ENCODE measurements around the gene CAMKMT. TPM values are rescaled to one million over a fixed set of nuclear protein-coding genes. Genes with fewer than 3 reads are reported as not detected.

The CAMKMT gene
- total RNA-seq, 1 experiment from 2014 or later = 19.6 TPM

DNA sequence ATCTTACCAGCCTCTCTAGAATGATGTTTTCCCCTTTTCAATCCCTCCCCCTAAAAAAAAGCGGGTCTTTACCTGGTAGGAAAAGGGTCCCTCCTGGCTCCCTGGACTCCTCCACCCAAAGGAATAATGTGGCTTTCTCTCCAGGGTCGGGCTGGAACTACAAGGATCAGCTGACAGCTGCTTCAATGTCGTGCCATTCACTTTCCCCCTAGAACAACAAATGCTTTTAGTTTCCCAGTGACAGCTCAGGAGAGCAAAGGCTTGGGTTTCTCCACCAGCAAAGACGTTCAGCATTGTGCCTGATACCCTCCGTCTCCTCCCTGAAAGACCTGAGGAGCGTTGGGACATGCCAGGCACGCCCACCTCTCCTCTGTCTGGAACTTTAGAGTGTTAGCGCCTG, 405.9 kb downstream of the CAMKMT start:
- Histone ChIP-seq H3K27me3 (ENCODE audit: control insufficient read depth, insufficient read depth, low read length) (peaks cover 23% of the 10 kb centered on the region), H3K4me3 (ENCODE audit: insufficient read depth, low read depth, low read length) (no peak overlapping the region), H3K36me3 (replicated peaks; ENCODE audit: control insufficient read depth, insufficient read depth, low read length) (no peaks in the 10 kb centered on the region)
- DNase-seq = no peak

DNA sequence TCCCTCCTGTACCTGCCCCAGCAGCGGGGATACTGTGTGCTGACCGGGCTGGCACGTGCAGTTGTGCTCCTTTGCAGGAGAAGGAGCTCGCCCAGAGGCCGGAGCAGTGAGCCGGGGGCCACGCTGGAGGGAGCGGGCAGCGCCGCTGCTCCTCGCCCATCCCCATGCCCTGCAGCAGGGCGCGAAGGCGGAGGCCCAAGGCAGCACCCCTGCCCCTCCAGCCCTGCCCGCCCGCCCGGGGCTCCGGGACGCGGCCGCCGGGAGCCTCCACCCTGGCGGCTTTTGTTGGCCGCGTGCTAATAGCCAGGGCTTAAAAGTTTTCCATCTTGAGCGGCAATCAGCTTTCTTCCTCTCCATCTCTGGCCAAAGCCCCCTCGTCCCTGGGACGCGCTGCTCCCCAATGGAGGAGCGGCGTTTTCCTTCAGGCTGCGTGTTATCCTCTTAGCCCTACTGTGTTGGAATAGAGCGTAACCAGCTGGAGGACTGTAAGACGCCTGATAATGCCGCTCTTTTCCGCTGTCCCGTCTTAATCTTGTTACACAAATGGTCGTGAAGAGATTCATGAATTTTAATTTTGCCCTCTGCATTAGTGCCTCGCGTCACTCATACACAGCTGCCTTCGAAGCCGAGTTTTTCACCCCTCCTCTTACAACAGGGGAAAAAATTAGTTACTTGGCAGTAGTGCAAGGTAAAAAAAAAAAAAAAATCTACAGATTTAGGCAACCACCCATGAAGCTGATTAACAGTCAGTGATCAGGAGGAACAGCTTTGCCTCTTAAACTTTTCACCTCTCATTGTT, 406.9 kb downstream of the CAMKMT start:
- DNase-seq = peak; percentile 74
- Histone ChIP-seq H3K27me3 (ENCODE audit: control insufficient read depth, insufficient read depth, low read length) (peaks cover 23% of the 10 kb centered on the region), H3K4me3 (ENCODE audit: insufficient read depth, low read depth, low read length) (peak overlapping the region; percentile 25), H3K36me3 (replicated peaks; ENCODE audit: control insufficient read depth, insufficient read depth, low read length) (no peaks in the 10 kb centered on the region)

DNA sequence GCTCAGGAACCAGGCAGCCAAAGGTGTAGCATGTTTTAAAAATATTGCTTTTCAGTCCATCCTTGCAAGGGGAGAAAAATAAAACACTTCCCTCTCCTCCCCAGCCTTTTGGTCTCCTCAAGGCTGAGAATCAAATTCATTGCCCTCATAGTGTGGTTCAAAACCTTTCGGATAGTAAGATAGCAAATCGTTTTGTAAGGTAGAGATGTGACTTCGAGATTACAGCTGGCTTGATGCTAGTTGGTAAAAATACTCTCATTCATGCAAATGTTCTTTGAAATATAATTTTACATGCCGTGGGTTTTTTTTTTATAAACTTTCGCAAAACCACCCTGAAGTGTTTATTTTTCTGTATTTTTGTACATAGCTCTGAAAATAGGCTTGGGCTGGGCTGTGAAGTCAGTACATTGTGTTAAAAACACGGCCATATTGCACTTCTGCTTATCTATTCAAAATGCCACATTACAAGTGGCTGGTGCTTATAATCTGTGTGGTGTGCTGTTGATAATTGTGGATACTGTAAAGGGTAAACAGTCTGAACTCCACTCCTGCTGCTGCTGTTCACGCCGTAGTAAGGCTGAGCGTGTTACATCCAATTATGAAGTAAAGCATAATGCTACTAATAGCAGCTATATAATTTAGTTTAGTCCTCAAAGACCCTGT, 407.7 kb downstream of the CAMKMT start:
- no peak overlapping the region for H3K4me3 ChIP-seq (ENCODE audit: insufficient read depth, low read depth, low read length)
- no peaks in the 10 kb centered on the region for H3K36me3 ChIP-seq (replicated peaks; ENCODE audit: control insufficient read depth, insufficient read depth, low read length)
- peaks cover 23% of the 10 kb centered on the region for H3K27me3 ChIP-seq (ENCODE audit: control insufficient read depth, insufficient read depth, low read length)
- no peak for DNase-seq

DNA sequence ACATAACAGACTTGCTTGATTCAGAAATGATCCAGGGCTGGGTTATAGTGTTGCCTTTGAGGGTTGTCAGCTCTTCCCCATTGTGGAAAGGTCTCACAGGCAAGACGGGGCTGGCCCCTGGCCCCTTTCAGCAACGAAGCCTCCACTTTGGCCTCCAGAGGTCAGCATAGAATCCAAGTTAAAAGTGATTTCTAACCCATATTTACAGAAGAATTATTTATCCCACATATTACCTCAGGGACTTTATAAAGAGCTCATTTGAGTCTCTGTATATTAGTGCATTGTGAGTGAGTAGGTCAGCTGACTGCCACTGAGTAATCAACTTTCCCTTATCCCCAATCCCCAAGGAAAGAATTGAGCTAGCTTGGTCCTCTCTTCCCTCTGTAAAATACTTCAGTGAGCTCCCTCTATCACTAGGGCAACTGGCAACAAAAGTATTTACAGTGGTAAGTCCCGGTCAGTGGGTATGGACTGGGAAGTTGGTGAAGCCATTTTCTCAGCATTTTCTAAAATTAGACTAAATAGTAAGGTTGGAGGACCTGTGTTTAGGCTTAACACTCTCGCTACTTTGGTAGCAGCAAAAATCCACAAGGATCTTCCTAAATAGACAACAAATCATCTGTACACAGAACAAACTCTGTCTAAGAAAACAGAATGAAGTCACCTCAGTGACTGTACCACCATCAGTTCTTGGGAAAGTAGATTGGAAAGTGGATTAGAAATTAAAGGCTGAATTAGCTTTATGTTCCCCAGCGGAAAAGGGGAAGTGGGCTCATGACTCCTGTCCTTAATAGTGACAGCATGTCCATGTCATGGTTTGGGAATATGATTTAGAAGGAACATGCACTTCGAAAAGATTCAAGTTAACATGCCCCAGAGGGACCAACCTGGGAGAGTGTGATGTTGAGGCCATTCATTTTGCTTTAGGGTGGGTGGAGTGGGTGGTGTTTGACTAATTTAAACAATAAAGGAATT, 408.8 kb downstream of the CAMKMT start:
- no peaks in the 10 kb centered on the region for H3K36me3 ChIP-seq (replicated peaks; ENCODE audit: control insufficient read depth, insufficient read depth, low read length)
- H3K27me3 ChIP-seq (ENCODE audit: control insufficient read depth, insufficient read depth, low read length) = peaks cover 23% of the 10 kb centered on the region
- no peak overlapping the region for H3K4me3 ChIP-seq (ENCODE audit: insufficient read depth, low read depth, low read length)
- DNase-seq = peak; percentile 60

DNA sequence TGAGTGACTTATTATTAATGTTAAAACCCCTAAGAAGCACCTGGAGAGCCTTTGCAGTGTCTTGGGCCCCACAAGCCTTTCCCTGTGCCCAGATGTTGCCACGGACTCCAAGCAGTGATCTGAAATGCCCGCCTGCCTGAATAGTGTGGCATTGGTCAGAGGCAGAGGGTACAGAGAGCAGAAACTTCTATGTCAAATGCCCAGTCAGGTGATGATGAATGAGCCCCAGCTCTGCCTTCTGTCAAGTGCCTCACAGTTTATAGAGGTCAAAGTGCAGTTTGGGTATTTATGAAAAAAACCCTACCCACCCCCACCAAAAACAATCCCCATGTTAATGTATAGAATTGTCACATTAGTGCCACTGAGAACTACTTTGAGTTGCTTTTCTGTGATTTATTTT, 409.8 kb downstream of the CAMKMT start:
- DNase-seq = no peak
- Histone ChIP-seq H3K4me3 (ENCODE audit: insufficient read depth, low read depth, low read length) (no peak overlapping the region), H3K27me3 (ENCODE audit: control insufficient read depth, insufficient read depth, low read length) (peaks cover 23% of the 10 kb centered on the region), H3K36me3 (replicated peaks; ENCODE audit: control insufficient read depth, insufficient read depth, low read length) (no peaks in the 10 kb centered on the region)

DNA sequence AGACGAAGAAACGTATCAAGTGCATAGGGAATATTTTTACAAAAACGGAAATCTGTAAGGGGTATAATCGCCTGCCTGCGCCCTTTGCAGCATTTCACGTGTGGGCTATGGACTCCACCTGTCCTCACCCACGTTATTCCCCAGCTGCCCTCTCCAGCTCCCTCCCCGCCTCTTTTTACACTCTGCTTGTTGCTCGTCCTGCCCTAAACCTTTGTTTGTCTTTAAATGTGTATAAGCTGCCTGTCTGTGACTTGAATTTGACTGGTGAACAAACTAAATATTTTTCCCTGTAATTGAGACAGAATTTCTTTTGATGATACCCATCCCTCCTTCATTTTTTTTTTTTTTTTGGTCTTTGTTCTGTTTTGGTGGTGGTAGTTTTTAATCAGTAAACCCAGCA, 410.4 kb downstream of the CAMKMT start:
- no peak overlapping the region for H3K4me3 ChIP-seq (ENCODE audit: insufficient read depth, low read depth, low read length)
- DNase-seq = no peak
- H3K27me3 ChIP-seq (ENCODE audit: control insufficient read depth, insufficient read depth, low read length) = peaks cover 23% of the 10 kb centered on the region
- H3K36me3 ChIP-seq (replicated peaks; ENCODE audit: control insufficient read depth, insufficient read depth, low read length) = no peaks in the 10 kb centered on the region

DNA sequence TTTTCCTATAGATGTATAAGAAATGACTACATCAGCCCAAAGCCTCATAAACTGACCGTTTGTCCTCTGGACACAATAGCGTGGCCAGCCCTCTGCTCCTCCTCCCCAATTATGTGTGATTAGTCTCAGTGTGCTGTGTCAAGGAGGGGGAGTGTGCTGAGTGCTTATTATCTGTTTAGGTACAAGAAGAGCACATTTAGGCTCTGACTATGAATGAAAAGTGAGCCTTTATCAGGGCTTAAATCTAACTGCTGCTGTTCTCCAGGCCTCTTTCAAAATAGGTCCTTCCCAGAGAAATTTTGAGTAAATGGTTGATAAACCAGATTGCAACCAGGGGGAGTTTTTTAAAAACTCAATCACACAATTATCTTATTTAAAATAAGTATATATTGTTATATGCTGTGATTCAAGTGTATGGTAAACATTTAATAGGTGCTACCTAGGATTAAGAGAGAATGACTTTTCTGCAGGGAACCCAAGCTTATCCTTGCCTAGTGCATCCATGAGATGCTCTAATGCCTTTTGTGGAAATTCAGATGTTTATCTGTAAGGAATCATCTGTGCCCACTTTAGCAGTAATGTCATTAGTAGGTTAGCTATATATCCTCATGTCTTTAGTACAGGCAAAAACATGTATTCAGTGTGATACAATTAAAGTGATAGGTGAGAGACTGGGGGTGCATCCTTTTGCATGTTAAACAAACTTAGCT, 411.1 kb downstream of the CAMKMT start:
- DNase-seq = no peak
- Histone ChIP-seq H3K4me3 (ENCODE audit: insufficient read depth, low read depth, low read length) (no peak overlapping the region), H3K36me3 (replicated peaks; ENCODE audit: control insufficient read depth, insufficient read depth, low read length) (no peaks in the 10 kb centered on the region), H3K27me3 (ENCODE audit: control insufficient read depth, insufficient read depth, low read length) (peaks cover 18% of the 10 kb centered on the region)

DNA sequence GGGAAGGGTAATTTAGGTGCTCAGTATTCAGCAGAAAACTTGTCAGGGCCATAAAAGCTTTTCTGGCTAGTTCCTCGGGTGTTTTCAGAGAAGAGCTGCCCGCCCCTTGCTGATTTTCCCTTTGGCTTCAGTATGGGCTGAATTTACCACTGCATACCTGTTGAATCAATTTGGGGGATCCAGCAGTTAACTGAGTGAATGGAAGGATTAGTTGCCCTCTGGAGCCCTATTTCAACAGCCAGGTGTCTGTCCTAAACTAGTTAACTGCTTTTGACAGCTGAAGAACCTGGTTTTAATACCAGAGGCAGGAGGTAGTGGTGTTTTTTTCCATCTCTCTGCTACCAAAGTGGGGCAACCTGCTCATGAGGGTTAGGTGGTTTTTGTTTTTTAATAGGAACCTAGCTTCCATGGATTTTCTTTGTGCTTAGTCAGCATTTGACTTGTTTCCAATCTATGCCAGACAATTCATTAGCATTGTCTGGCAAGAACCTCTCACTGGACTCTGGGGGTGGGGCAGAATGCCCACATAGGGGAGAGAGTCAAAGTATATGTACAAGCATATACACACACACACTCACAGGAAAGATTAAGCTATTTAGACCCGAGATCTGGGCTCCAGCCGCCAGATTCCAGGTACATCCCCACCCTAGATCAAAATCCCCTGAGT, 413.2 kb downstream of the CAMKMT start:
- Histone ChIP-seq H3K27me3 (ENCODE audit: control insufficient read depth, insufficient read depth, low read length) (peaks cover 5% of the 10 kb centered on the region), H3K36me3 (replicated peaks; ENCODE audit: control insufficient read depth, insufficient read depth, low read length) (no peaks in the 10 kb centered on the region)
- no peak for DNase-seq

DNA sequence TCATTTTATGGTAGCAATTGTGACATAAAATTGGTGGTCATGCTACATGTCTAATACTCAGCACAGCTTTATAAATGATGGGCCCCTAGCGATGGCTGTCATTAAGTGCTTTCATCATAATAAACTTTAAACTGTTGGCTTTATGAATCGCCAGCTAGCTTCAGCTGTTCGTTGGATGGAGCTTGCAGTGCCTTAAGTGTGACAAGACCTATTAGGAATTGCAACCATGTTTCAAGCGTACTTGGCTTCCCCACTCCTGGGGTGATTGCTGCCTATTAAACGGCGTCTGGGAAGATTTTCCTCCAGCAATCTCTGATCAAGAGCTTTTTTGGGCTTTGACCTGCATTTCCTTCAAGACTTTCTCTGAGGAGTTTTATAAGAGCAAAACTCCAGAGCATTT, 415.3 kb downstream of the CAMKMT start:
- peaks cover 5% of the 10 kb centered on the region for H3K27me3 ChIP-seq (ENCODE audit: control insufficient read depth, insufficient read depth, low read length)
- H3K36me3 ChIP-seq (replicated peaks; ENCODE audit: control insufficient read depth, insufficient read depth, low read length) = no peaks in the 10 kb centered on the region
- DNase-seq = no peak
- no peak overlapping the region for H3K4me3 ChIP-seq (ENCODE audit: insufficient read depth, low read depth, low read length)

More for the DNA sequence above, 413.2 kb downstream of the CAMKMT start:
- no peak overlapping the region for H3K4me3 ChIP-seq (ENCODE audit: insufficient read depth, low read depth, low read length)

DNA sequence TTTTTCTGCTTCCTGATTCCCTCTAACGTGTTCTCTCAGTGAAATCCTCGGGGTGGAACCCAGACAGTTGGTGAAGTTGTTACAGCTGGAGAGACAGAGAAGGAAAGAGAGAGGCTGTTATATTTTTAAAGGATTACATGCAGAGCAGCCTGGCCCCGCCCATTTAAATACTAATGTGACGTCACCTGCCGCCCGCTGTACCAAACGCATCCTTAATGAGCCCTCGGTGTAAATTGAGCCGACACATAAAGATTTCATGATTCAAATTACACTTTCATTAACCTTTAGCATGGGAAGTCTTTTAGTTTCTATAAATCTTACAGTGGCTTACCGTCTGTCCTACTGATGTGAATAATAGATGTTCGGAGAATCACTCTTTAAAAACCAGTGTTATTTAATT, 415.8 kb downstream of the CAMKMT start:
- H3K4me3 ChIP-seq (ENCODE audit: insufficient read depth, low read depth, low read length) = no peak overlapping the region; the same call in 1 of the 2 replicates
- H3K27me3 ChIP-seq (ENCODE audit: control insufficient read depth, insufficient read depth, low read length) = peaks cover 5% of the 10 kb centered on the region
- DNase-seq = peak; percentile 47
- no peaks in the 10 kb centered on the region for H3K36me3 ChIP-seq (replicated peaks; ENCODE audit: control insufficient read depth, insufficient read depth, low read length)

DNA sequence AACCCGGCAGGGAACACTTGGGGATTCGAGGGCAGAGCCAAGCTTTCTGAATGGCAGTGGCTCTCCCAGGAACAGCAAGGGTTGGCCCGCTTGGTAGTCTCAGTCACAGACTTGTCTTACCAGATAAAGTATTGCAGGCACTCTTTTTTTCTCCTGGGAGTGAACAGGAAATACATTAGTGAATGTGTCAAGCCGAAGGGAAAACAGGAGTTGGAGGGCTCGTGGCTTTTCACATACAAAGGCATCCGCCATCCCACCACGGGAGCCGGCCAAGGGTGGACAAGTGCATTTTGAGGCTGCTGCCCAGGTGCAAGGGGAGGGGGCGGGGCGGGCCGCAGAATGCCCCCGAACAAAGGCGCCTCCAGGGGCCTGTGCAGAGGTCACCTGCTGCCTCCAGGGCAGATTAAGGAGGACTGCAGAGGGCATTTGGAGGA, 416.5 kb downstream of the CAMKMT start:
- DNase-seq = peak; percentile 81
- H3K27me3 ChIP-seq (ENCODE audit: control insufficient read depth, insufficient read depth, low read length) = peaks cover 5% of the 10 kb centered on the region
- H3K4me3 ChIP-seq (ENCODE audit: insufficient read depth, low read depth, low read length) = peak overlapping the region; percentile 39
- no peaks in the 10 kb centered on the region for H3K36me3 ChIP-seq (replicated peaks; ENCODE audit: control insufficient read depth, insufficient read depth, low read length)

DNA sequence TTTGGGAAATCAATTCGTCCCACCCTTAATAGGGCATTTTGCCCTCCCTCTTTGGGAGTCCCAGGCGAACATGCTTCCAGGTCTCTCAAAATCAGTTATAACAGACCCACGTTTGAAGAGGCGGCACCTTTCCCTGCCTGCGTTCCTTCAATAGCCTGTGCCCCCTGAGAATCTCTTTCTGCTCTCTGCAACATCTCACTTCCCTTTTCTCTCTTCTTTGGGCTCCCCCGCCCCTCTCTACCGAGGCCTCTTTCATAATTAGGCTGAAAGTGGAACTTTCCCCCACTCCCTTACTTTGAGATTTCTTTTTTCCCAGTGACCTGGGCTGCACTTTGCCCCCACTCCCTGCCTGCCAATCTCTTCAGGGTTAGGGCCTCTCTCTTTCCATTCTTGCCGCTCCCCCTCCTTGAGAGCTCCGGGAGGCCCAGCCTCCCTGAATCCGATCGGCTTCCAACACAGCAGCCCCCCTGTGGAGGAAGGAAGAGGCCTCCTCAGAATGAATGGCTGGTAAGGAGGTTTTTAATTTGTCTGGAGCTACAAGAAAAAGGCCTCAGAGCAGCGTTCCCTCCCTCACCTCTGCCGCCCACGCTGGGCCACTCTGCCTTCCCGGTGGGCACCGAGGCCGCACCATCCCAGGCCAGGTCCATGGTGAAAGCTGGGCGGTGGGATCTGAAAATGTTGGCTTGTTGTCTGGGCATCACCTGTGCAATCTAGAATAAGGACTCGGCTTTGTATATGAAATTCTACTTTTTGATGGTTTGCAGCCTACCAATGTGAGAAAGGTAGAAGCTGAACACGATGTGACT, 417.1 kb downstream of the CAMKMT start:
- Histone ChIP-seq H3K36me3 (replicated peaks; ENCODE audit: control insufficient read depth, insufficient read depth, low read length) (no peaks in the 10 kb centered on the region), H3K4me3 (ENCODE audit: insufficient read depth, low read depth, low read length) (peak overlapping the region; percentile 39), H3K27me3 (ENCODE audit: control insufficient read depth, insufficient read depth, low read length) (peaks cover 5% of the 10 kb centered on the region)
- DNase-seq = peak; percentile 90

DNA sequence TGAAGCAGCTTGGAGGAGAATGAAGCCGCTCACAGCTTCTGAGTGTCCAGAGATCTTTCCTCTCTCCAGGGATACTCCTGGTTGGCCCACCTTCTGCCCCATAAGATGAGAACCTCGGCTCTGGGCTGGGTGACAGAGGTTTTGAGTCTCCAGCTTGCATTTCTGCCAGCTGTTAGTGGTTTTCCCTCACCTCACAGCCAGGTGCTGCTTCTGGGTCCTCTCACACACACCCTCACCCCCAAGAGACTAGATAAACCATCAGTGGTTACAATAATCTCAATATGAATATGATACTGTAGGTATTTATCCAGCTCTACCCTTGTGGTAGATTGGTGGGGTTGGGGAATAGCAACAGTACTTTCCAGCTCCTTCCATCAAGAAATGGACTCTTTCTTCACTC, 418.0 kb downstream of the CAMKMT start:
- Histone ChIP-seq H3K36me3 (replicated peaks; ENCODE audit: control insufficient read depth, insufficient read depth, low read length) (no peaks in the 10 kb centered on the region), H3K27me3 (ENCODE audit: control insufficient read depth, insufficient read depth, low read length) (peaks cover 5% of the 10 kb centered on the region), H3K4me3 (ENCODE audit: insufficient read depth, low read depth, low read length) (no peak overlapping the region)
- DNase-seq = no peak

Data from H7 (cell line).